NCI-H2029 (cell line): Measurements from ENCODE around the gene DNAH8.
"Not testable (repeated sequence)": the region's sequence is repeated elsewhere in the genome, so short reads cannot be mapped to it uniquely, and the experiment has no call there.

ENCODE experiments used
- DNase-seq: peaks from one replicate; lab custom pipeline; 2025; lab: John Stamatoyannopoulos, UW

The DNAH8 gene

GRCh38 chr6:38699702-38700101 lies 15.4 kb upstream of the DNAH8 start:
- not testable (repeated sequence) for DNase-seq

DNA sequence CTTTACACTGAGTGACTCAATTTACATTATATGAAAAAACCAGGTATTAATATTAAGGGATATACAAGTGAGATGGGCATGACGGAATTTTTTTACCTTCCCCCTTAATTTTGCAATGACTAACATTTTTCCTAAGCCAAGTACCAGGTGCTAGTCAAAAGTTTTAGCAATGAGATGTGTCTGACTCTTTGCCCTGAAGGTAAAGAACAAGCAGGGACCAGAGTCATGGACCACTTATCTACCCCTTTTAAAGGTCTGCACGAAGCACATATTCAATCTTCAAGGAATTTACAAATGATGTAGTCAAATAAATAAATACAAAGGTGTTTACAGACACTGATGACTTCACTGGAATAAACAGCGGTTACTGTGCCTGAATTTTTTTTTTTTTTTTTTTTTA lies 13.6 kb upstream of the DNAH8 start:
- no peak for DNase-seq

DNA sequence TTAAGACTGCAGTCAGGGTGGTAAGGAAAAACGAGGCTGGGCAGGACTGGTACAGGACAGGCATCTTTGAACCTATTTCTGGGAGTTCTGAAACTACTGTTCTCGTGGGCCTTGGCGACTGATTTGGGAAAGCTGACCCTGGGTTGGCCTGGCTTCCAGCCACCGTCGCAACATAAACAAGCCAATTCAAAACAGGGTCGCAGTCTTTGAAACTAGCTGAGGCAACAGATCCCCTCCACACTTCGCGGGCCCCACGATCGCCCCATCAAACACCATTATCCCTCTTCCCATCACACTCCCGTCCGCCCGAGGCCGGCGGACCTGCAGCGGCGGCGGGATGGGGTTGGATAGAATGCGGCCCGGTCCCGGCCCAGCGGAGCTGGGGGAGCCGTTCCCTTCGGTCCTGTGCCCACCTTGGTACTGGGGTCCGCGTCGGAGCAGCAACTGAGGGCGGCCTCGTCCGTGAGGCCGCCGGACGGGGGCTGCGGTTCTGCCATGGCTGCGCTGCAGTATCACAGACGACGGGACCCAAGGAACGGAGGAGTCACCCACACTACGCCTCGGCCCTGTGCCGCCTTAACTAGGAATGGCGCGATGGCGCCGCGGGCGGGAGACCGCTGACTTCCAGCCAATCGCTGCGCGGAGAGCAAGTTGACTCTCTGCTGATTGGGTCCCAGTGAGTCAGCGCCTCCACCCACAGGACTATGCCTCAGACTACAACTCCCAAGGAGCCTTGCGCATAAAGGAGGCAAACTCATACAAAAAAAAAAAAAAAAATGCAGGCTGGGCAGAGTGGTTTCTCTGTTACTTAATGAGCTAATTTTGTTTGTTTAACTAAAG lies 12.3 kb upstream of the DNAH8 start, which contains the start of gene GLO1:
TSS of gene GLO1 (minus strand) at position 588 of the 840 bp plus-strand sequence. CDS start at position 497, 91 bp downstream.
- DNase-seq: peak; percentile 94

DNA sequence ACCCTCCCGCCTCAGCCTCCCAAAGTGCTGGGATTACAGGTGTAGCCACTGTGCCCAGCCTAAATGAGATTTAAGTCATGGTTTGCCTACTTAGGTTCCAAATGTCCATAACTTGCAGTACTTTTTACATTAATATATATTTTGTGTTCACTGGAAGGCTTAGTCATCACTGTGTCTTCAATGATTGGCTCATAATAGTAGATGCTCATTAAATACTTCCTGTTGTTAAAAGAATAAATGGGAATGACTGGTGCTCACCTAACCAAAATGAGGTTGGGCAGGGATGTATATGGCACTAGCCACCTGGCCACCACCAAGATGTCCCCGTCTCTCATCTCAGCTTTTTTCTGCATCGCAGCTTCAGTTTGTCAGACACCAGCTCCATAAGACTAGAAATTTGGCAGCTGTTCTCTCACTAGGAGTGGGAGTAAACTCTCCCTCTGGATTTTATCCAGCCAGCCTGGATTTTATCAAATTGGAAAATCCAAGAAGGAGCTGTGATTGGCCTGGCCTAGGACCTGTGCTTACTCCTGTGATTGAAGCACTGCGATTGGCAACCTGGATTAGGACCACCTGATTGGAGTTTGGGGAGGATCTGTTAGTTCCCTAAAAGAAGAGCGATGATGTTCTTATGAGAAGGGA lies 11.0 kb upstream of the DNAH8 start:
- no peak for DNase-seq

DNA sequence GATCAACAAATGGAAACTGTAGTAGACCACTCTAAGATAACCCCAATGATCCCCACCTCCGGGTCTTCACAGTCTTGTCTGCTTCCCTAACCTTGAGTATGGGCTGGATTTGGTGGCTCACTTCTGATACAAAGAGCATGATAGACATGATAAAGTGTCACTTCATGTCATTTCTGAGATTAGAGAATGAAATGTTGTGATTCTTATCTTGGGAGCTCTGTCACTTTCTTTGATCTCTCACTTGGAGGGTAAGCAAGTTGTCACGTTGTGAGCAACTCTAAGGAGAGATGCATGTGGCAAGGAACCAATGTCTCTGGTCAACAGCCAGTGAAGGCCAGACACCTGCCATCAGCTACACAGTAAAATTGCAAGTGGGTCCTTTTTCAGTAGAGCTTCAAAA lies 9.2 kb upstream of the DNAH8 start:
- DNase-seq: no peak

DNA sequence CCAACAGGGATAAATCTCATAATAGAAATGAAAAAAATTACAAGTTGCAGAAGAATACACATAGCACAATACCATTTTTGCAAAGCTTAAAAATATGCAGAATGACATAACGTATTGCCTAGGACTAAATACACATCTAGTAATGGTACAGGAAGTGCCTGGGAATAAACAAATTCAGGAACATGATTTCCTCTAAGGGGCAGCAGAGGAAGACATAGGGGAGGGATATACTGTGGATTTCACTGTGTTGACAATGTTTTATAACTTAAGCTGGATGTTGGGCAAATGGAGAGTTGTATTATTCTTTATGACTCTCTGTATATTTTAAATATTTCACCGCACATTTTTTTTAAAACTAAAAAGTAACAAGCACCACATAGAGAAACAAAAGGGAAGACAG lies 6.6 kb upstream of the DNAH8 start:
- DNase-seq: no peak

GRCh38 chr6:38713812-38714211 lies 1.3 kb upstream of the DNAH8 start:
- no peak for DNase-seq

DNA sequence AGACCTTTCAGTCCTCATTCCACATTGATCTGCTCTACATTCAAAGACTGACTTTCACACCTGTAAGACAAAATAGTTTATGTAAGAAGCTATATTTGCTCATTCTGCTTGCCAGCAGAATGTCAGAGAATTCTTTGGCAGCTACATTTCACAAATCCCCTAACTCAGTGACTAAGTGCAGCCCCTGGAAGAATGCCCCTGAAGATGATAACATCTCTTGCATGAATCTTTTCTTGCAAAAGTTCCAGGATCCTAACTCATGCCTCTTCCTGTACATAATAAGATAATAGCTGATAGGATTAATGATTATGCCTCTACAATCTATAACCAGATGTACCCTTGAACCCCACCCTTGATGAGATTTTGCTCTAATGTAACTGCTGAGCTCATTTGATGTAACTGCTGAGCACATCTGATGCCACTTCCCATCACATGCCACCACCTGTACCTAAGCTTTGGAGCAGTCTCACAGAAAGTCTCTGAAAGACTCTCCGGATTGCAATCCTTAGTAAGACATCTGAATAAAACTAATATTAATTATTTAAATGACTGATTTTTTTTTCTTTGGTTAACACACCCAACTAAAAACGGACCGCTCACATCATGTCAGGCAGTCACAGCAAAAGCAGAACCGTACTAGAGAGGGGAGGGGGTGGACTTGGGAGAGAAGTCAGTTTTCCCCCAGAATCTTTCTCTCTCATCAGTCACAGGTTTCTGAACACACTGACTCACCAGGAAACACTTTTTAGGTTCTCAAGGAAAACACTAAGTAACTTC lies 684 bp upstream of the DNAH8 start:
- no peak for DNase-seq

DNA sequence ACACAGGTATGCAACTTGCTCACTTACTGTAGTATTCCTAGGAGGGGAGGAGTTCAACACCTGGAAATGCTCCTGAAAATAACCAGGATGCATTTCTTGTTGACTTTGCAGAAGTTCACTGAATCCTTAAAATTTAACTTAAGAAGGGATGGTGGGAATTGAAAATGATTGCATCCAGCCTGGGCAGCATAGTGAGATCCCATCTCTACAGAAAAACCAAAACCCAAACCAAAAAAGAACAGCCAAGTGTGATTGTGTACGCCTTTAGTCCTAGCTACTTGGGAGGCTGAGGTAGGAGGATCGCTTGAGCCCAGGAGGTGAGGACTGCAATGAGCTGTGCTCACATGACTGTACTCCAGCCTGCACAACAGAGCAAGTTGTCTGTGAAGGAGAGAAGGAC lies 1.7 kb downstream of the DNAH8 start:
- DNase-seq: no peak

DNA sequence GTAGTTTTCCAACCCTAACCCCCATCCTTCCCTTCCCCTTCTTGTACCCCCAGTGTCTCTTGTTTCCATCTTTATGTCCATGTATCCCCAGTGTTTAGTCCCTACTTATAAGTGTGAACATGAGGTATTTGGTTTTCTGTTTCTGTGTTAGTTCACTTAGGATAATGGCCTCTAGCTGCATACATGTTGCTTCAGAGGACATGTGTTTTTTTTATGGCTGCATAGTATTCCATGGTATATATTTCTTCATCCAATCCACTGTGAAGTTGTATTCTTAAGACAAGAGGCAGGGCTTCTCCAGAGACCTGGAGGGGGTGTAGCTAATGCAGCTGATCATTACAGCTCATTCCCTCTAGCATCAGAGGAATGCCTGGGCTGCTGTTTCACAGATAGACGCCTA lies 4.2 kb downstream of the DNAH8 start:
- no peak for DNase-seq

- DNase-seq: no peak
Observed at GRCh38 chr6:38720295-38720694, 5.2 kb downstream of the DNAH8 start.

- no peak for DNase-seq
Observed at GRCh38 chr6:38722038-38722437, 6.9 kb downstream of the DNAH8 start.

DNA sequence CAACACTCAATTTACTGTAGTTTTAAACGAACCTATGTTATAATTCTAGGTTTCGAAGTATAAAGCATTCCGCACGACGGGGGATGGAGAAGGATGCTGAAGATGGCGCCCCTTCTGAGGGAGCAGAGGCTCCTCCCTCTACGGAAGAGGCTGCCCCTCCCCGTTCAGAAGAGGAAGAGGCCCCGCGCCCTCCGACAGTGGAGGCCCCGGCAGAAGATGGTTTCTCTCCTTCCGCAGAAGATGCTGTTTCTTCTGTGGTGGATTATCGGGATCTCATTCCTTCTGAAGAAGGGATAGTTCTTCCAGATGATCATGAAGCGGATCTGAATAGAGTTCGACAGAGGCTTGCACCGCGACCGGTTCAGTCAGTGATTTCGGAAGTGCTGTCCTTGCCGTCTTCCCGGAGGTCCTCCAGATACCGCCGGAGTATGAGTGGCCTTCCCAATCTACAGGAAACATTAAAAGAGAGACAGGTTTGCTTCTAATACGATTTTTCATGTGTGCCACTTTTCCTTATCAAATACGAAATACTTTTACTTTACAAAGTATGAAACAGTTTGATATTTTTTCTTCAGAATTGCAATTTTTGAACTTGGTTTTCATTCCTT lies 7.7 kb downstream of the DNAH8 start:
- no peak for DNase-seq

DNA sequence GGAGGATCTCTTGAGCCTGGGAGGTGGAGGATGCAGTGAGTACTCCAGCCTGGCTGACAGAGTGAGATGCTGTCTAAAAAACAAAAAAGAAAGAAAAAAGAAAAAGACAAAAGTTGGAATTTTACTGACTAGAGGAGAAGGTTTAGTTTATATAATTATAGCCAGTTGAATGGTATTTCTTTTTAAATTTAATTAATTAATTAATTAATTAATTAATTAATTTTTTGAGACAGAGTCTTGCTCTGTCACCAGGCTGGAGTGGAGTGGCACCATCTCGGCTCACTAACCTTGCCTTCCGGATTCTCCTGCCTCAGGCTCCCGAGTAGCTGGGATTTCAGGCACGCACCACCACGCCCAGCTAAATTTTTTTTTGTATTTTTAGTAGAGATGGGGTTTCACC lies 8.7 kb downstream of the DNAH8 start:
- no peak for DNase-seq

DNA sequence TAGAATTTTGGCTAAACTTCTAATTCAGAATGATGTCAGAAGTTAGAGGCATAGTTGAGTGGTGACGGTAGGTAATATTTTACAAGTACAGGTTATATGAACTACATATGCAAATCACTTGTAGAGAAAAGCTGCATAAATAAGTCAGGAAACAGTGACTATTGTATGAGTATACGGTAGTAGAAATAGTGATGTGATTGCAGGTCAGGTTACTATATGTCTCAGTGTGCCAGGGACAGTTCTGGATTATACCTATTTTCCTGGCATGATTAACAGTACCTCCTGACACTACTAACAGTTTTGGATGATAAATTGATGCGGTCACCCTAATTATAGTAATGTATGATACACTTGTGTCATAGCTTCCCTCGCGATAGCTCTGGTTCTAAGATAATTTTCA lies 9.2 kb downstream of the DNAH8 start:
- no peak for DNase-seq

DNA sequence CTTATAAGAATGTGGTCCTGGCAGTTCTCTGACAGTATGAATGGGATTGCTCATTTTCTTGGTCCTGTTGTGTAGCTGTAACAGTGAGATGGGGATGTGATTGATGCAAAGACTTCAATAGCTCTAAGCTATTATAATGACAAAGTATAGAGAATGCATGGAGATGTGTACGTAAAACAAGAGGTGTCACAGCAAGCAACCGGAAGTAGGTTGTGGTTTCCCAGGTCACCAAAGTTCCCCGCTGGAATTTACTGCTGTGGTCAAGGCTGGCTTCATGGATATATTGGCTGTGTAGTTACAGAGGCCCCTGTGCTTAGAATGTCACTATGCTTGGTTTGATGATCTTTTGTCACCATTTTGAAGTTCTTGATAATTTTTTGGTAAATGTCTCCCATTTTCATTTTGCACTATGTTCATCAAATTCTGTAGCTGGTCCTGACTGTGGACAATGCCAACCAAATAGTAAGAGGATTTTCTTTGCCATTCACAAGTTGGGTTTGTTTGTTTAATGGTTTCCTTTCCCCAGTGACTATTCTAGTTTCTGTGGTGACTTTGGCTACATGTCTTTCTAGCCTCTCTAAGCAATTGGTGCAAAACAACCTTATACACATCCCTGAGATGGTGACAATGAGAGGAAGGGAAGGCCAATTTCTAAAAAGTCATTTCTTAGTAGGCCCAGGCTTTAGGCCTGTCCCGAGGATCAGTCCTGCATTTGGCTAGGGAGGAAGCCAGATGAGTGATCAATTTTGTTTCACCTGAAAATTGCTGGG lies 10.5 kb downstream of the DNAH8 start:
- DNase-seq: no peak

- DNase-seq: no peak
Observed at GRCh38 chr6:38728203-38728602, 13.1 kb downstream of the DNAH8 start.

DNA sequence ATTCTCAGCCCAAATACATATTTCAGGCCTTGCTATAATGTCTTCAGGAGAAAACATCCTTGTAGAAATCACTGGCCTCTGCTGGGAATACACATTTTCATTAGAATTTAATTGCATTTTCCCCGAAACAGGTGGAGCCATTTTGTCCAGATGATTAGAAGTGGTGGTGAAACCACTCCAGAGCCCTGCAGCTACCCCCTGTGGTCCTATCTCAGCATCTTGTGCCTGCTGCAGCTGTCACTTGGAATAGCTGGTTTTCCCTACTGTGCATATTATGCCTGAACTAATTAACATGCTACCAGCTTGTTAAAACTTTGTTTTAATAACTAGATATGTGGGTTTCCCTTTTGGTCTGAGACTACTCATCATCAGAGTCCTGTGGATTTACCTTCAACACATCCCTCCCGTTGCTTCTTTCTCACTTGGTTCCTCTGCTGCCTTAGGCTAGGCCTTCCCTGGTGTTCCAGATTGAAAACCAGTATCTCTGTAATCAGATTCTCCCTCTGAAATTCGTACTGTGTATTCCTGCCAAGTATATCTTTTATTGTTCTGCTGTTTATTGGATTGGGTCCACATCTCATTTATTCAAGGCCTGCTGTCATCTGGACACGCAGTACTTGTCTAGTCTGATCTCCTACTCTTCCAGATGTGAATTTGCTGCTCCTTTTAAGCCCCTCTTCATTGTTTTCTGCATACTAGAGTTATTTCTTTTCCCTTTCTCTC lies 15.2 kb downstream of the DNAH8 start:
- DNase-seq: peak; percentile 11

DNA sequence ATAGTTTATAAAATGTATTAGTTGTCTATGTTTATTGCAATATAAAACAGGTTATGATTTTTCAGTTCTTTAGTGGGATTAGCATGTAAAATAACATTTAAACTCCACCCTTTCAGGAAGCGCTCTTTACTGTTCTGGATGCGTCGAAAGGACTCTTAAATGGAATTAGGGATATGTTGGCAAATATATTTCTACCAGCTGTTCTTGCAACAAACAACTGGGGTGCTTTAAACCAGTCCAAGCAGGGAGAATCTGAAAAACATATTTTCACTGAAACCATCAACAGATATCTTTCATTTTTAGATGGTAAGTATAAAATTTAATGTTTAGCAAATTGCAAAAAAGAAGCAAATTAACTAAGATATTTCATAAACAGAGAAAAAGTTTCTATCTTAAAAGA lies 21.8 kb downstream of the DNAH8 start:
- no peak for DNase-seq

GRCh38 chr6:38738261-38738660 lies 23.1 kb downstream of the DNAH8 start:
- no peak for DNase-seq

DNA sequence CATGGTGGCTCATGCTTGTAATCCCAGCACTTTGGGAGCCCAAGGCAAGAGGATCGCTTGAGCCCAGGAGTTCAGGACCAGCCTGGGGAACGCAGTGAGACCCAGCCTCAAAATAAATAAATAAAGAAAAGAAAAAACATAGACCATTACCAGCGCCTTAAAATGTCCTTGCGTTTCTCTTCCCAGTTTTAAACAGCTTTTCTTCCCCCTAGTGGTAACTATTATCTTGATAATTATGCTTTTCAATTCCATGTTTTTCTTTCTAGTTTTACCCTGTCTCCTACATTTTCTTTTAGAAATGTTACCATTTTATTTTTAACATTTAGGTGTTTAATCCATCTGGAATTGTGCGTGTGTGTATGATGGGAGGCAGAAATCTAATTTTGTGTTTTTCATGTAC lies 24.4 kb downstream of the DNAH8 start:
- no peak for DNase-seq
